HEK293 (cell line): Measurements from ENCODE around the gene TIMM50.

ENCODE experiments used
- CTCF ChIA-PET: fragments of 350-600 bp; formaldehyde crosslinking; extraction: SDS; loops from one replicate; lab custom pipeline; 2021; ENCODE audit warnings: antibody characterized with exemption; lab: Yijun Ruan, JAX
- POLR2A ChIA-PET: fragments of 300-600 bp; formaldehyde crosslinking; extraction: SDS; loops from one replicate; lab custom pipeline; 2020; ENCODE audit warnings: antibody characterized with exemption, inconsistent platforms; lab: Yijun Ruan, JAX
- H3K27ac ChIP-seq: fragments of 200-500 bp; sonication (Bioruptor generic); 2 replicates; pipeline ENCODE4 v1.5.1; 2014; ENCODE audit warnings: low read depth, low read length, control low read depth, inconsistent platforms; ENCODE audit errors: extremely low read depth
- H3K36me3 ChIP-seq, 2 experiments: fragments of 200-500 bp in 1 of 2; sonication (Bioruptor generic) in 1 of 2; 1 replicate in 1 of 2; 2 replicates in 1 of 2; pipeline ENCODE4 v1.5.1; 2014 to 2017; ENCODE audit warnings: inconsistent platforms in 2 of 2, low read length in 2 of 2; ENCODE audit not compliant: control insufficient read depth in 2 of 2, insufficient read depth in 1 of 2
- H3K4me1 ChIP-seq: fragments of 200-500 bp; sonication (Bioruptor generic); 2 replicates; pipeline ENCODE4 v1.5.1; 2014; ENCODE audit warnings: mild to moderate bottlenecking, low read length, inconsistent platforms; ENCODE audit not compliant: control insufficient read depth, insufficient read depth
- H3K4me3 ChIP-seq: 2 replicates; pipeline ENCODE4 v1.5.1; 2011; ENCODE audit warnings: low read depth, mild to moderate bottlenecking, control low read depth, low read length, moderate library complexity
- H3K9me3 ChIP-seq: fragments of 200-500 bp; sonication (Bioruptor generic); 2 replicates; pipeline ENCODE4 v1.5.1; 2014; ENCODE audit warnings: low read depth, low read length, inconsistent platforms; ENCODE audit not compliant: control insufficient read depth, insufficient read depth
- BCL11A ChIP-seq: fragments of 450-650 bp; formaldehyde crosslinking; IDR thresholded peaks from 2 replicates; pipeline ENCODE4 v1.5.1; 2016; ENCODE audit warnings: low read depth, missing biosample characterization, missing genetic modification characterization
- OSR2 ChIP-seq: fragments of 450-650 bp; formaldehyde crosslinking; IDR thresholded peaks from 2 replicates; pipeline ENCODE4 v1.5.1; 2016; ENCODE audit warnings: missing biosample characterization, missing genetic modification characterization
- PATZ1 ChIP-seq: fragments of 450-650 bp; formaldehyde crosslinking; IDR thresholded peaks from 2 replicates; pipeline ENCODE4 v1.5.1; 2016; ENCODE audit warnings: missing biosample characterization, missing genetic modification characterization
- SETDB1 ChIP-seq: IDR thresholded peaks from one replicate; pipeline ENCODE4 v1.6.1; 2017; ENCODE audit warnings: mild to moderate bottlenecking, low read length, moderate library complexity, mixed read lengths; ENCODE audit not compliant: insufficient read length
- ZBTB10 ChIP-seq: fragments of 450-650 bp; formaldehyde crosslinking; IDR thresholded peaks from 2 replicates; pipeline ENCODE4 v1.5.1; 2016; ENCODE audit warnings: missing biosample characterization, missing genetic modification characterization
- ZNF121 ChIP-seq: fragments of 450-650 bp; formaldehyde crosslinking; IDR thresholded peaks from 2 replicates; pipeline ENCODE4 v1.5.1; 2016; ENCODE audit warnings: missing biosample characterization, missing genetic modification characterization
- ZNF362 ChIP-seq: fragments of 450-650 bp; formaldehyde crosslinking; IDR thresholded peaks from 2 replicates; pipeline ENCODE4 v1.5.1; 2016; ENCODE audit warnings: missing biosample characterization, missing genetic modification characterization
- ZNF37A ChIP-seq: fragments of 450-650 bp; IDR thresholded peaks from 2 replicates; pipeline ENCODE4 v1.5.1; 2018; ENCODE audit warnings: missing biosample characterization, missing genetic modification characterization
- ZNF488 ChIP-seq: fragments of 450-650 bp; formaldehyde crosslinking; IDR thresholded peaks from 2 replicates; pipeline ENCODE4 v1.5.1; 2016; ENCODE audit warnings: missing biosample characterization, missing genetic modification characterization
- ZNF561 ChIP-seq: fragments of 450-650 bp; IDR thresholded peaks from 2 replicates; pipeline ENCODE4 v1.5.1; 2018; ENCODE audit warnings: missing biosample characterization, missing genetic modification characterization, borderline replicate concordance
- ZNF600 ChIP-seq: fragments of 450-650 bp; formaldehyde crosslinking; IDR thresholded peaks from 2 replicates; pipeline ENCODE4 v1.5.1; 2016; ENCODE audit warnings: missing biosample characterization, missing genetic modification characterization
- ZNF768 ChIP-seq: fragments of 450-650 bp; formaldehyde crosslinking; IDR thresholded peaks from 2 replicates; pipeline ENCODE4 v1.5.1; 2018; ENCODE audit warnings: missing biosample characterization, mild to moderate bottlenecking, missing genetic modification characterization
- ZNF785 ChIP-seq: fragments of 450-650 bp; formaldehyde crosslinking; IDR thresholded peaks from 2 replicates; pipeline ENCODE4 v1.5.1; 2016; ENCODE audit warnings: missing biosample characterization, missing genetic modification characterization
- ZNF837 ChIP-seq: fragments of 450-650 bp; formaldehyde crosslinking; IDR thresholded peaks from 2 replicates; pipeline ENCODE4 v1.5.1; 2016; ENCODE audit warnings: missing biosample characterization, missing genetic modification characterization
- ZSCAN23 ChIP-seq: fragments of 450-650 bp; formaldehyde crosslinking; IDR thresholded peaks from 2 replicates; pipeline ENCODE4 v1.5.1; 2016; ENCODE audit warnings: missing biosample characterization, missing genetic modification characterization

Gene TIMM50

GRCh38 chr19:39518975-39519374 is 38.3 kb downstream of the TIMM50 start:
- ChIA-PET CTCF (interaction anchor here (1.1 to 2.8 kb wide), 4 partner anchors 14 to 107 kb away, joined by 3 to 31 read pairs (median 8); partner anchors contain the start of gene EID2B), POLR2A (interaction anchor here (0.8 to 3.5 kb wide), 6 partner anchors 8 to 83 kb away, joined by 3 to 18 read pairs (median 6); partner anchors contain the start of genes EID2B, RPS16 and TIMM50)
- TF ChIP-seq ZNF785 (tag by site-specific recombination) (no peak), ZNF488 (tag by site-specific recombination) (0 out of 2 replicates have a peak, but pooled peaks have one; percentile 34)
- Histone ChIP-seq H3K9me3 (no peaks in the 10 kb centered on the region), H3K36me3 (peaks cover 0 to 5% of the 10 kb centered on the region in 2 experiments; a peak in 1 of 3 replicates), H3K4me1 (peaks cover 18% of the 10 kb centered on the region), H3K27ac (no peak overlapping the region), H3K4me3 (no peak overlapping the region)

- POLR2A ChIA-PET, result interaction anchor here (0.5 to 3.5 kb wide), 9 partner anchors 10 to 1198 kb away, joined by 3 to 18 read pairs (median 5); partner anchors contain the start of genes DYRK1B, RPS16, SUPT5H and ZFP36
- peaks cover 0 to 16% of the 10 kb centered on the region in 2 experiments; a peak in 1 of 3 replicates for H3K36me3 ChIP-seq
- CTCF ChIA-PET, result interaction anchor here (0.9 to 2.8 kb wide), 6 partner anchors 10 to 123 kb away, joined by 3 to 31 read pairs (median 8); partner anchors contain the start of gene EID2B
These were observed 40.2 kb downstream of the TIMM50 start for GRCh38 chr19:39520541-39521484.

More at GRCh38 chr19:39520541-39521484, 40.2 kb downstream of the TIMM50 start:
- H3K4me3 ChIP-seq, result no peak overlapping the region
- H3K27ac ChIP-seq, result no peak overlapping the region
- TF ChIP-seq ZNF121 (tag by site-specific recombination) (peak; percentile 96), ZNF362 (tag by site-specific recombination) (peak; percentile 44; the same call in 1 of the 2 replicates), ZNF37A (tag by site-specific recombination) (no peak), SETDB1 (no peak), ZSCAN23 (tag by site-specific recombination) (no peak), ZNF561 (no peak), ZNF768 (tag by site-specific recombination) (peak; percentile 95; the same call in 1 of the 2 replicates), PATZ1 (tag by site-specific recombination) (no peak), ZNF837 (tag by site-specific recombination) (no peak), ZBTB10 (tag by site-specific recombination) (no peak), ZNF785 (tag by site-specific recombination) (no peak), BCL11A (no peak), ZNF600 (peak; percentile 72), OSR2 (tag by site-specific recombination) (no peak)
- TF ChIP-seq, all 188 proteins: peak for 4
- Histone ChIP-seq H3K4me1 (peaks cover 9% of the 10 kb centered on the region; the same call in 1 of the 2 replicates), H3K9me3 (no peaks in the 10 kb centered on the region)
